ENCODE data around the gene FBXO42. TPM values are rescaled to one million over a fixed set of nuclear protein-coding genes. Genes with fewer than 3 reads are reported as not detected.

Gene FBXO42
- total and polyA plus RNA-seq, 2 of the 8 experiments (the other 6 are each of a cell fraction or from before 2014, with no cell fraction given) = 15.1 to 17.0 TPM

GRCh38 chr1:16378443-16378842 is 26.2 kb upstream of the FBXO42 start:
- peaks cover 34 to 98% of the 10 kb centered on the region in 2 experiments for H3K79me2 ChIP-seq (ENCODE audit: control insufficient read depth in 1 of 2, insufficient read depth in 2 of 2, low read length in 2 of 2)
- H3K4ac ChIP-seq (replicated peaks; ENCODE audit: insufficient read length, low read depth, low read length) = no peak overlapping the region
- H2AFZ ChIP-seq (ENCODE audit: low read length) = no peak overlapping the region
- H2BK20ac ChIP-seq (ENCODE audit: low read length) = no peak overlapping the region
- no peak overlapping the region for H2BK120ac ChIP-seq (replicated peaks; ENCODE audit: low read depth, low read length)
- no peak overlapping the region for H4K8ac ChIP-seq (ENCODE audit: extremely low read depth, insufficient read depth, low read length)
- H3K27me3 ChIP-seq (replicated peaks in 1 of 4; ENCODE audit: control insufficient read depth in 3 of 4, extremely low read depth in 1 of 4, insufficient read depth in 3 of 4, low read length in 3 of 4) = no peaks in the 10 kb centered on the region
- no peak overlapping the region for H2BK12ac ChIP-seq (ENCODE audit: low read depth, low read length)
- no peaks in the 10 kb centered on the region for H3K23me2 ChIP-seq (ENCODE audit: low read depth, low read length)
- no peak overlapping the region for H2BK5ac ChIP-seq (ENCODE audit: low read depth, low read length)
- H3K79me1 ChIP-seq (ENCODE audit: low read depth, low read length) = peaks cover 13% of the 10 kb centered on the region
- DNase-seq (ENCODE audit: low read depth in 1 of 2, low spot score in 2 of 2) (no peak), FAIRE-seq (no peak)
- no peaks in the 10 kb centered on the region for H3K9me3 ChIP-seq (ENCODE audit: insufficient read depth in 2 of 2, low read depth in 1 of 2, low read length in 1 of 2)
- no peak overlapping the region for H3K27ac ChIP-seq (ENCODE audit: low read depth, low read length)
- peaks cover 2 to 9% (median 6%) of the 10 kb centered on the region in 4 experiments; a peak in 5 of 7 replicates for H3K4me1 ChIP-seq (replicated peaks in 1 of 4; ENCODE audit: control insufficient read depth in 3 of 4, insufficient read depth in 4 of 4, low read length in 3 of 4)
- ChIA-PET CTCF (ENCODE audit: partially characterized antibody) (interaction anchor here (1.6 kb wide), 1 partner anchor 15 kb away, joined by 9 read pairs; no protein-coding TSS in a partner anchor), POLR2A (ENCODE audit: partially characterized antibody) (interaction anchor here (0.6 to 1.0 kb wide), 3 partner anchors 11 to 367 kb away, joined by 3 to 4 read pairs (median 3); no protein-coding TSS in a partner anchor)
- no peak overlapping the region for H3K9ac ChIP-seq (replicated peaks in 1 of 4; ENCODE audit: extremely low read depth in 1 of 4, low read depth in 3 of 4, low read length in 3 of 4)
- no peak overlapping the region for H4K5ac ChIP-seq (ENCODE audit: insufficient read length, low read depth, low read length)
- no peak overlapping the region for H3K56ac ChIP-seq (replicated peaks; ENCODE audit: insufficient read length, low read depth, low read length)
- no peak overlapping the region for H3K4me3 ChIP-seq (ENCODE audit: extremely low read depth in 1 of 4, insufficient read depth in 2 of 4, low read depth in 3 of 4, low read length in 4 of 4)
- H3K18ac ChIP-seq (ENCODE audit: extremely low read depth, low read length) = no peak overlapping the region
- H4K20me1 ChIP-seq (replicated peaks in 1 of 2; ENCODE audit: control insufficient read depth in 1 of 2, insufficient read depth in 2 of 2, low read length in 2 of 2) = peaks cover 13 to 34% of the 10 kb centered on the region in 2 experiments
- no peak overlapping the region for H3K4me2 ChIP-seq (ENCODE audit: insufficient read depth in 1 of 2, low read depth in 2 of 2, low read length in 2 of 2)
- 94% methylated on average over 7 of the region's 7 CpGs; no CpG with 5 or more reads in 1 of the 2 experiments for WGBS, 2 experiments (ENCODE audit: extremely low coverage in 1 of 2, insufficient coverage in 1 of 2, insufficient read length in 1 of 2, insufficient replicate concordance in 2 of 2, low coverage in 1 of 2, low lambda C conversion rate in 2 of 2, missing lambda C conversion rate in 1 of 2)
- H3K36me3 ChIP-seq (ENCODE audit: control insufficient read depth in 2 of 4, insufficient read depth in 4 of 4, low read length in 3 of 4) = no peaks in the 10 kb centered on the region
- no peak overlapping the region for H3K14ac ChIP-seq (ENCODE audit: insufficient read length)
- no peak overlapping the region for H2BK15ac ChIP-seq (ENCODE audit: low read length)
- H3K23ac ChIP-seq (ENCODE audit: insufficient read length) = no peak overlapping the region
- H4K91ac ChIP-seq (replicated peaks; ENCODE audit: insufficient read length, low read length) = no peak overlapping the region
- no peak overlapping the region for H2AK5ac ChIP-seq (ENCODE audit: low read depth, low read length)
- no peak for TF ChIP-seq SIN3A (conservative IDR thresholded peaks at IDR 0.05 in 1 of 2, IDR thresholded peaks at IDR 0.05 in 1 of 2; ENCODE audit: low read depth in 1 of 2, low read length in 2 of 2)
- no peak for TF ChIP-seq POLR2A (IDR thresholded peaks at IDR 0.05; ENCODE audit: control extremely low read depth in 1 of 2, low read depth in 2 of 2, low read length in 2 of 2)
